K562 (cell line): ENCODE results near the gene AKT1S1. TPM values are rescaled to one million over a fixed set of nuclear protein-coding genes. Genes with fewer than 3 reads are reported as not detected.

Experiments used
- BCOR ChIP-seq: fragments of 450-650 bp; IDR thresholded peaks from 2 replicates; pipeline ENCODE4 v1.6.1; 2016
- CREM ChIP-seq: IDR thresholded peaks from 2 replicates; pipeline ENCODE4 v1.6.1; 2014; ENCODE audit warnings: antibody characterized with exemption, low read depth
- HMGN3 ChIP-seq: IDR thresholded peaks from 2 replicates; pipeline ENCODE4 v1.6.1; 2011; ENCODE audit warnings: borderline replicate concordance, low read depth, mild to moderate bottlenecking, mixed read lengths, low read length; ENCODE audit not compliant: insufficient read length; ENCODE audit errors: extremely low read depth
- MNT ChIP-seq, 2 experiments: fragments of 450-650 bp; conservative IDR thresholded peaks; 2 replicates each; pipeline ENCODE4 v1.6.1; 2017; ENCODE audit warnings: mild to moderate bottlenecking in 2 of 2, moderate library complexity in 2 of 2
- NKRF ChIP-seq: fragments of 450-650 bp; IDR thresholded peaks from 2 replicates; pipeline ENCODE4 v1.6.1; 2016; ENCODE audit warnings: borderline replicate concordance
- TFAP4 ChIP-seq: sonication (generic); formaldehyde crosslinking; IDR thresholded peaks from 2 replicates; pipeline ENCODE4 v1.8.0; 2022; ENCODE audit warnings: missing genetic modification reagents, mild to moderate bottlenecking, moderate library complexity, borderline replicate concordance
- THRB ChIP-seq: fragments of 450-650 bp; formaldehyde crosslinking; conservative IDR thresholded peaks from 2 replicates; pipeline ENCODE4 v1.4.0; 2022; ENCODE audit warnings: mild to moderate bottlenecking, missing genetic modification characterization
- TRIM28 ChIP-seq: fragments of 450-650 bp; IDR thresholded peaks from 2 replicates; pipeline ENCODE4 v1.6.1; 2017
- ZBTB33 ChIP-seq: sonication (generic); formaldehyde crosslinking; IDR thresholded peaks from 2 replicates; pipeline ENCODE4 v1.8.1; 2023; ENCODE audit warnings: mild to moderate bottlenecking, missing genetic modification reagents
- ZNF23 ChIP-seq: fragments of 250-450 bp; sonication (Bioruptor Pico); IDR thresholded peaks from 2 replicates; pipeline ENCODE4 v1.4.0; 2020; ENCODE audit warnings: mild to moderate bottlenecking
- ZNF77 ChIP-seq: fragments of 250-450 bp; sonication (Bioruptor Pico); IDR thresholded peaks from 2 replicates; pipeline ENCODE4 v1.5.0; 2020
- polyA plus RNA-seq, 8 experiments: library from polyadenylated mRNA; depleted of rRNA in 4 of 8; stranded (reverse) in 5 of 8; unstranded in 3 of 8; fragments of >200 nt; fragmentation: Nextera tagmentation in 2 of 8; fragmentation: Illumina TruSeq in 1 of 8; extraction: Ambion mirVana in 2 of 8; extraction: Trizol in 1 of 8; gene quantifications; 2 replicates each; pipeline versions ENCODE4 v1.2.1 to v1.2.3, GENCODE V29; 2011 to 2014; ENCODE audit warnings: inconsistent platforms in 1 of 8, missing spikeins in 1 of 8
- total RNA-seq, 7 experiments: library from RNA; depleted of rRNA in 6 of 7; stranded (reverse); fragments of >200 nt in 6 of 7; fragmentation: Illumina TruSeq in 2 of 7; extraction: Trizol in 2 of 7; gene quantifications; 2 replicates each; pipeline versions ENCODE4 v1.2.1 to v1.2.3, GENCODE V29; 2011 to 2021; ENCODE audit warnings: low replicate concordance in 1 of 7
- TF ChIP-seq, protein P1 (sequence below): fragments of 450-650 bp; IDR thresholded peaks from 2 replicates; pipeline ENCODE4 v1.6.1; 2018; ENCODE audit not compliant: partially characterized antibody
- TF ChIP-seq, protein P2 (sequence below): fragments of 250-450 bp; sonication (Bioruptor Pico); IDR thresholded peaks from 2 replicates; pipeline ENCODE4 v1.5.1; 2021; ENCODE audit warnings: mild to moderate bottlenecking

AKT1S1 gene
- total and polyA plus RNA-seq, 9 of the 15 experiments (the other 6 are each of a cell fraction or from before 2014, with no cell fraction given), result 1.2 to 50.3 (median 17.1) TPM

DNA sequence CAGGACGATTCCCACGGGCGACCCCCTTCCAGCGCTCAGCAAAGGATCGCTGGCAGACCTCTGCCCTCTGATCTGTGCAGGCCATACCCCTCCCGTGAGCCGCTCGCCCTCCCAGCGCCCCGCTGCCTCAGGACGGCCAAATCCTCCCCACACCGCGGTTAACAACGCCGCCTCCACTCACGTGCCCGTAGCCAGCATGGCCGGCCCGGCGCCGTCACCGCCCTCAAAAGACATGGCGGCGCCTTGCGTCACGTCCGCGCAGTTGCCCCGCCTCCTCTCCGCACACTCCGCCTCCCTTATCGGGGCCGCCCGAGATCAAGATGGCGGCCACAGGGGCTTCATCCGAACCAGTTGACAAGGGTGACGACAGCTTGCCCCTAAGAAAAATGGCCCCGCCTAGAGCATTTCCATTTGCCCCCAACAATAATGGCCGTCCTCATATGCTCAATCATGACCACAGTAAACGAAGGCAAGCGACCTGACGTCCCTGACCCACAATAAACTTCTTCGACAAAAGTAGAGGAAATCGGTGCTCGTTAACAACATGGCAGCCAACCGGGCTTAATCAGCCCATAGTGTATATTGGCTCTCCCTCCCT, 634 bp downstream of the AKT1S1 start (continued):
- TF ChIP-seq, protein P1, sequence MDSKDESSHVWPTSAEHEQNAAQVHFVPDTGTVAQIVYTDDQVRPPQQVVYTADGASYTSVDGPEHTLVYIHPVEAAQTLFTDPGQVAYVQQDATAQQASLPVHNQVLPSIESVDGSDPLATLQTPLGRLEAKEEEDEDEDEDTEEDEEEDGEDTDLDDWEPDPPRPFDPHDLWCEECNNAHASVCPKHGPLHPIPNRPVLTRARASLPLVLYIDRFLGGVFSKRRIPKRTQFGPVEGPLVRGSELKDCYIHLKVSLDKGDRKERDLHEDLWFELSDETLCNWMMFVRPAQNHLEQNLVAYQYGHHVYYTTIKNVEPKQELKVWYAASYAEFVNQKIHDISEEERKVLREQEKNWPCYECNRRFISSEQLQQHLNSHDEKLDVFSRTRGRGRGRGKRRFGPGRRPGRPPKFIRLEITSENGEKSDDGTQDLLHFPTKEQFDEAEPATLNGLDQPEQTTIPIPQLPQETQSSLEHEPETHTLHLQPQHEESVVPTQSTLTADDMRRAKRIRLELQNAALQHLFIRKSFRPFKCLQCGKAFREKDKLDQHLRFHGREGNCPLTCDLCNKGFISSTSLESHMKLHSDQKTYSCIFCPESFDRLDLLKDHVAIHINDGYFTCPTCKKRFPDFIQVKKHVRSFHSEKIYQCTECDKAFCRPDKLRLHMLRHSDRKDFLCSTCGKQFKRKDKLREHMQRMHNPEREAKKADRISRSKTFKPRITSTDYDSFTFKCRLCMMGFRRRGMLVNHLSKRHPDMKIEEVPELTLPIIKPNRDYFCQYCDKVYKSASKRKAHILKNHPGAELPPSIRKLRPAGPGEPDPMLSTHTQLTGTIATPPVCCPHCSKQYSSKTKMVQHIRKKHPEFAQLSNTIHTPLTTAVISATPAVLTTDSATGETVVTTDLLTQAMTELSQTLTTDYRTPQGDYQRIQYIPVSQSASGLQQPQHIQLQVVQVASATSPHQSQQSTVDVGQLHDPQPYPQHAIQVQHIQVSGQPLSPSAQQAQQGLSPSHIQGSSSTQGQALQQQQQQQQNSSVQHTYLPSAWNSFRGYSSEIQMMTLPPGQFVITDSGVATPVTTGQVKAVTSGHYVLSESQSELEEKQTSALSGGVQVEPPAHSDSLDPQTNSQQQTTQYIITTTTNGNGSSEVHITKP, result no peak
- TF ChIP-seq, protein P2, sequence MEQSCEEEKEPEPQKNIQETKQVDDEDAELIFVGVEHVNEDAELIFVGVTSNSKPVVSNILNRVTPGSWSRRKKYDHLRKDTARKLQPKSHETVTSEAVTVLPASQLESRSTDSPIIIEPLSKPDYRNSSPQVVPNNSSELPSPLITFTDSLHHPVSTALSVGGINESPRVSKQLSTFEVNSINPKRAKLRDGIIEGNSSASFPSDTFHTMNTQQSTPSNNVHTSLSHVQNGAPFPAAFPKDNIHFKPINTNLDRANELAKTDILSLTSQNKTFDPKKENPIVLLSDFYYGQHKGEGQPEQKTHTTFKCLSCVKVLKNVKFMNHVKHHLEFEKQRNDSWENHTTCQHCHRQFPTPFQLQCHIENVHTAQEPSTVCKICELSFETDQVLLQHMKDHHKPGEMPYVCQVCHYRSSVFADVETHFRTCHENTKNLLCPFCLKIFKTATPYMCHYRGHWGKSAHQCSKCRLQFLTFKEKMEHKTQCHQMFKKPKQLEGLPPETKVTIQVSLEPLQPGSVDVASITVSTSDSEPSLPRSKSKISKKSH (CRISPR knock-in tag), result no peak
- TF ChIP-seq ZNF77 (CRISPR knock-in tag), result no peak
- 0 out of 2 replicates have a peak, but pooled peaks have one; percentile 7 for TF ChIP-seq ZBTB33 (CRISPR knock-in tag)
- peak; percentile 64; the same call in 1 of the 2 replicates for TF ChIP-seq NKRF
- TF ChIP-seq ZNF23 (CRISPR knock-in tag), result no peak
- peak; percentile 80; the same call in 1 of the 2 replicates for TF ChIP-seq THRB (CRISPR knock-in tag)
- peak; percentile 78 for TF ChIP-seq HMGN3
- TF ChIP-seq MNT (conservative IDR thresholded peaks at IDR 0.05), result peak; percentile 48 to 76
- TF ChIP-seq CREM, result peak; percentile 98
- TF ChIP-seq BCOR, result no peak
- no peak for TF ChIP-seq TRIM28
- 0 out of 2 replicates have a peak, but pooled peaks have one; percentile 69 for TF ChIP-seq TFAP4 (CRISPR knock-in tag)
